Medulla oblongata (tissue), 1 donor: ENCODE results near the gene PRKCB.

Source experiments
- DNase-seq: peaks from one replicate; pipeline ENCODE4 v3.0.0-alpha.2; 2015; ENCODE audit errors: extremely low spot score

The PRKCB gene

DNA sequence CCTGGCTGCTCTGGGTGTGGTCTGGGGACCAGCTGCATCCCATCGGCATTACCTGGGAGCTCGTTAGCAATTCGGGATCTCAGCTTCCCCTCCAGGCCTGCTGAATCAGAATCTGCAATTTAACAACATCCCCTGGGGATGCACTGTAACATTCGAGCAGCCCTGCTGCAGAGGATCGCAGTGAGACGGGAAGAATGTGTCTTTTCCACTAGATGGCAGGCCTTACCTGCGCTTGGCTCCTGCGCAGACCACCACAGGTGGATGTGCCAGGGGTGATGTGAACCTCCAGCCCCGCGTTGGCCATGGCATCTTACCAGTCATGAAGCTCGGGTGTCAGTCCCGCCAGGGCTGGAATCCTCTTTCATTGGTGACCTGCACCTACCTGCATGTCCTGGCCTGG, 209.9 kb downstream of the PRKCB start:
- no peak for DNase-seq

DNA sequence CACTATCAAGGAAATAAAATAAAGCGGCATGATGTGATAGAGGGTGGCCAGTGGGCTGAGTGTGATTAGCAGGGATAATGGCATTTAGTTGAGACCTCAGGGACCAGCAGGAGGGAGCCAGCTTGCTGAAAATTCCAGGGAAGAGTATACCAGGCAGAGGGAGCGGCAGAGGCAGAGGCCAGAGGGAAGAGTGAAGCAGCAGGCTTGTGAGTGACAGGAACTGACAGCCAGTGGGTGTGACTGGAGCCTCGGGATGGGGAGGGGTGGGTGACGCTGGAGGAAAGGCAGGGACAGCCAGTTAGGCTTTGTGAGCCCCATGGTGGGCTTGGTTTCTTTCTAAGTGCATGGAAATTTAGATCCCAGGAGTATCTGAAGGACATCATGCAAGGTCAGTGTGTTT, 210.7 kb downstream of the PRKCB start:
- DNase-seq, result no peak

DNA sequence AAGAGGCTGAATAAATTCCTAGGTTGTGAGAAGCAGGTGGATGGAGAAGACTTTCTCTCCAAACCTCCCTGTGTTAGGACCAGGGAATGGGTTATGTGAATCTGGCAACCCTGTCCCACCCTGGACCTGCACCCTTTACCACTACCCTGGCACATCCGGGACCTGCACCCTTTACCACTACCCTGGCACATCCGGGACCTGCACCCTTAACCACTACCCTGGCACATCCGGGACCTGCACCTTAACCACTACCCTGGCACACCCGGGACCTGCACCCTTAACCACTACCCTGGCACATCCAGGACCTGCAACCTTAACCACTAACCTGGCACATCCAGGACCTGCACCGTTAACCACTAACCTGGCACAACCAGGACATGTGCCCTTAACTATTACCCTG, 213.3 kb downstream of the PRKCB start:
- no peak for DNase-seq

GRCh38 chr16:24051125-24051524, 215.3 kb downstream of the PRKCB start:
- DNase-seq, result no peak

- no peak for DNase-seq
These were observed 216.7 kb downstream of the PRKCB start for GRCh38 chr16:24052329-24053098.

GRCh38 chr16:24053099-24053946, 217.5 kb downstream of the PRKCB start:
- DNase-seq, result no peak

DNA sequence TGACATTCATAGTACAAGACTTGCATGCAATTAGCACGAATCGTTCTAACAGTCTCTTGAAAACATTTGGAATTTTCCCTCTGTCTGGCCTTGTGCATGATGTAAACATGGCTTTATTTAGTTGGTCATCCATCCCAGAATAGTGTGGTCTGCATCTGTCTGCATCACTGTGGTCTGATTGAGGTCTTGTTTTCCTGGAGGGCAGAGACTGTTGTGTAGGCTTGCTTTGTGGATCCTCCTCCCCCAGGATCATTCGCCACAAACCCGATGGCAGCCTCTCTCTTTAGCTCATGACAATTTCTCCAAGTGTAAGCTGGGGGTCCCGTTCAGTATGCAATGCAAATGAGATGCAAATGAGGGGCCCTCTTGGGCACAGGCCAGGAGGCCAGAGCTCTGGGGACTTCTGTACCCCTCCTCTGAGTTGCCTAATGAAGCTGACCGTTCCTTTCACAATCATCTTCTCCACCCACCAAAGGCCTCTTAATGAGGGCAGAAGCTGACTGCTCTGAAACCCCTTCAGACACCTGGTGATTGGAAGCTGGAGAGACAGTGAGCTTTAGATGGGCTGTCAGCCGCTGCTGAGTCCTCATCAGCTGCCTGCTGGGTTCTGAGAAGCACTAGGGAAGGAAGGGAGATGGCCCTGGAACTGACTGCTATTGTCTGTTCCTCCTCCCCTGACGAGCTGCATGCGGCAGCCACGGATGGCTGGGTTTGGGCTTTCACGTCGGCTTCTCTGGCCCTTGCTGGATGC, 219.1 kb downstream of the PRKCB start:
- no peak for DNase-seq

DNA sequence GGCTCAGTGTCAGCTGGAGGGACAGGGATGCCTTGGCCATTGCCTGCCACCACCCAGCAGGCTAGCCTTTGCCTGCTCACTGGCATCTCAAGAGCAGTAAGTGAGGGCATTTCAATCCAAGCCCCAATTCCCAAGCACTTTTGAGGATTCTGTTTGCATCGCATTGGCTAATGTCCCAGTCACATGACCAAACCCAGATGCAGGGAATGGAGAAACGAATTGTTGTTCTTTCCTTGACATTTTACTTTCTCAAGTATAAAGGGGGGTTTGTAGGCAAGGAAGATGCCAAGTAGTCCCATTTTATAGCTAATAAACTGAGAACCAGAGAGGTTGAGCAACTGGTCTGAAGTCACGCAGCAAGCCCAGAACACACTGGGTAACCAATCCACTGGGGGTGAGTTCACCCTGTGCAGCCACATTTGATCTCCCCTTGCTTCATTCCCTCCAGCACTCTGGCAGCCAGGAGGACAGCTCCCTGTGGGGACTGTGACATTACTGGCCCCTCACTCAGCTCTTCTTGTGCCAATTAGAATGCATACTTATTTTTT, 226.6 kb downstream of the PRKCB start:
- DNase-seq, result no peak

DNA sequence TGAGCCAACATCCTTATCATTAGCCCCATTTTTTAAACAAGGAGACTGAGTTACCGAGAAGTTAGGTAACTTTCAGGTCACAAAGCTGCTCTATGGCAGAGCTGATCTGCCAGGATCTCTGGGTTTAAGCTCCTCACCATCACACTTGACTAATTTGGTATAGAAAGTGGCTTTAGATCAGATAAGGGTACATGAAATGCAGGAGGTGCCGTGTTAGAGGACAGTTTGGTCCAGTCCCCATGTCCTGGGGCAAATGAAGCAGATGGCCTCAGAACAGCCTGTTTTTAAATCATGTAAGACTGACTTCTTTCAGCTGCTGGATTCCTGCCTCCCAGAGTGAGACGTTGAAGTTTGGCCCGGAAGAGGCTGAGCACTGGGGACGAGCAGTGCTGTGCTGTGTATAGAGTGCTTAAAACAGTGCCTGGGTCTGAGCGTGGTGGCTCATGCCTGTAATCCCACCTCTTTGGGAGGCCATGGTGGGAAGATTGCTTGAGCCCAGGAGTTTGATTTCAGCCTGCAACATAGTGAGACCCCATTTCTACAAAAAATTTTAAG, 233.3 kb downstream of the PRKCB start:
- no peak for DNase-seq

GRCh38 chr16:24070851-24071250, 235.1 kb downstream of the PRKCB start:
- DNase-seq, result peak; percentile 41

GRCh38 chr16:24071666-24072360, 236.0 kb downstream of the PRKCB start:
- DNase-seq, result no peak

DNA sequence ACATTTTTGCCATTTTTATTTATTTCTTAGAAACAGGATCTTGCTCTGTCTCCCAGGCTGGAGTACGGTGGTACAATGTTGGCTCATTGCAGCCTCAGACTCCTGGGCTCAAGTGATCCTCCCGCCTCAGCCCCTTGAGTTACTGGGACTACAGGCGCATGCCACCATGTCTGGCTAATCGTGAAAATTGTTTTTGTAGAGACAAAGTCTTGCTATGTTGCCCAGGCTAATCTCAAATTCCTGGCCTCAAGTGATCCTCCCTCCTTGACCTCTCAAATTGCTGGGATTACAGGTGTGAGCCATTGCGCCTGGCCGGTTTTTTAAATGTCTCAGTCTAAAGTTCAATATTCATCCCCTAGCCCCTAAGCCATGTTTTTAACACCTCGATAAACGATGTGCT, 237.5 kb downstream of the PRKCB start:
- DNase-seq, result no peak

- DNase-seq, result no peak
These were observed 238.8 kb downstream of the PRKCB start for GRCh38 chr16:24074574-24074973.

GRCh38 chr16:24075302-24075701, 239.5 kb downstream of the PRKCB start:
- DNase-seq, result no peak

- DNase-seq, result no peak
These were observed 240.3 kb downstream of the PRKCB start for GRCh38 chr16:24075931-24076716.

- no peak for DNase-seq
These were observed 241.5 kb downstream of the PRKCB start for GRCh38 chr16:24077292-24077691.

GRCh38 chr16:24077966-24078365, 242.2 kb downstream of the PRKCB start:
- no peak for DNase-seq

DNA sequence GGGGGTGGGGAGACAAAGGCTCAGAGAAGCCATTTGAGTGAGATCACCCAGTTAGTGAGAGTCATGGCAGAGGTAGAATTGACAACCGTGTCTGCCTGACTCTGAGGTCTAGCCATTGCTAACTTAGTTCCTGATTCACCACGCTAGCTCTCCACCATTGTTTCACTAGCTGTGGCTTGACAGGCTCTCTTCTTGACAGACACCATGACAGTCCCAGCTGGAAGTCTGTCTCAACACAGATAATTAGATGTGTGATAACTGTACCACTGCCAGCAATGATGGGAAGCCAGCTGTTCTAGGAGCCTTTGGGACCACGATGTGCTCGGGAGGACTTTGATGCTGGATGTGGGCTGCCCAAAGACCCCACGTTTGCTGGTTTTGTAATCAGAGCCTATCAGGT, 249.9 kb downstream of the PRKCB start:
- no peak for DNase-seq

GRCh38 chr16:24087891-24088410, 252.2 kb downstream of the PRKCB start:
- DNase-seq, result no peak

- DNase-seq, result no peak
These were observed 253.0 kb downstream of the PRKCB start for GRCh38 chr16:24088767-24089166.
